Measurements from ENCODE around the gene ITGB4. TPM values are rescaled to one million over a fixed set of nuclear protein-coding genes. Genes with fewer than 3 reads are reported as not detected.

Gene ITGB4
- total RNA-seq, 6 donors from 2014 or later, result 16.8 to 75.2 (median 41.2) TPM

DNA sequence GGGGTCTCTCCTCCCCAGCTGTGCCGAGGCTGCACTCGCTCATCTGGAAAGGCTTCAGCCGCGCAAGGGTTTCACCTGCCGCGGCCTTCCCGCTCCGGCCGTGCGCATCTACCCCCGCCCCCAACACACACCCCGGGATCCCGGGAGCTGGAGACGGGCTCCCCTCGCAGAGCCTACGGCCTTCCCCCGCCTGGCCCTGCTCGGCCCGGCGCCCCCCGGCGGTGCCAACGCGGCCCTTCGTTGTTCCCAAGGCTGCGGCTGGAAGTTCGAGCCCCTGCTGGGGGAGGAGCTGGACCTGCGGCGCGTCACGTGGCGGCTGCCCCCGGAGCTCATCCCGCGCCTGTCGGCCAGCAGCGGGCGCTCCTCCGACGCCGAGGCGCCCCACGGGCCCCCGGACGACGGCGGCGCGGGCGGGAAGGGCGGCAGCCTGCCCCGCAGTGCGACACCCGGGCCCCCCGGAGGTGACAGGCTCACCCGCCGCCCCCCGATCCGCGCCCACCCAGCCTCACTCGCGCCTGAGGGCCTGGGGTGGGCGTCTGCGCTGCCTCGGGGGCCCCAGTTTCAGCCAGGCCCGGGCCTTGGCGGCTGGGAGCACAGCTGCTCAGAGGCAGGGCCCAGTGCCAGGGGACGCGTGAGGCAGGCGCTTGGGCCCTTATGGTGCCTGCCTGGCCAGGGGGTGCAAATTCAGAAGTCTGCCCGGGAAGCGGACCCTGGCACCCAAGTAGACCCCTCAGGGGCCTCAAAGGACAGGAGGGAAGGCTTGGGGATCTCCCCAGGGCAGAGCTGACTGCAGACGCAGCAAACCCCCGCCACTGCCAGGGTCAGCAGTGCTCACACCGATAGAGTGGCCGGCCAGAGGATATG, 32.5 kb downstream of the ITGB4 start:
- H3K4me3 ChIP-seq, result peak overlapping the region in 3 of 4 donors; percentile 40 to 55 (median 54)
- peaks cover 14 to 33% (median 24%) of the 10 kb centered on the region in 4 donors for H3K4me1 ChIP-seq
- no peaks in the 10 kb centered on the region for H3K9me3 ChIP-seq
- DNase-seq (peak; percentile 77 to 95), ATAC-seq (ENCODE audit: low FRiP score in 2 of 2) (peak in 1 of 2 donors; percentile 88)
- H3K27me3 ChIP-seq, result no peaks in the 10 kb centered on the region
- H3K27ac ChIP-seq, result peak overlapping the region in 2 of 4 donors; percentile 61 to 76
- WGBS, 2 donors, result 41 to 67% methylated on average over 6 to 18 of the region's 76 CpGs
- peaks cover 0 to 46% (median 11%) of the 10 kb centered on the region in 4 donors for H3K36me3 ChIP-seq
- TF ChIP-seq, protein P1, sequence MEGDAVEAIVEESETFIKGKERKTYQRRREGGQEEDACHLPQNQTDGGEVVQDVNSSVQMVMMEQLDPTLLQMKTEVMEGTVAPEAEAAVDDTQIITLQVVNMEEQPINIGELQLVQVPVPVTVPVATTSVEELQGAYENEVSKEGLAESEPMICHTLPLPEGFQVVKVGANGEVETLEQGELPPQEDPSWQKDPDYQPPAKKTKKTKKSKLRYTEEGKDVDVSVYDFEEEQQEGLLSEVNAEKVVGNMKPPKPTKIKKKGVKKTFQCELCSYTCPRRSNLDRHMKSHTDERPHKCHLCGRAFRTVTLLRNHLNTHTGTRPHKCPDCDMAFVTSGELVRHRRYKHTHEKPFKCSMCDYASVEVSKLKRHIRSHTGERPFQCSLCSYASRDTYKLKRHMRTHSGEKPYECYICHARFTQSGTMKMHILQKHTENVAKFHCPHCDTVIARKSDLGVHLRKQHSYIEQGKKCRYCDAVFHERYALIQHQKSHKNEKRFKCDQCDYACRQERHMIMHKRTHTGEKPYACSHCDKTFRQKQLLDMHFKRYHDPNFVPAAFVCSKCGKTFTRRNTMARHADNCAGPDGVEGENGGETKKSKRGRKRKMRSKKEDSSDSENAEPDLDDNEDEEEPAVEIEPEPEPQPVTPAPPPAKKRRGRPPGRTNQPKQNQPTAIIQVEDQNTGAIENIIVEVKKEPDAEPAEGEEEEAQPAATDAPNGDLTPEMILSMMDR (IDR thresholded peaks at IDR 0.05), result peak; percentile 54 to 87 (median 78)
- no peak for TF ChIP-seq POLR2AphosphoS5 (IDR thresholded peaks at IDR 0.05)
- TF ChIP-seq EP300 (IDR thresholded peaks at IDR 0.05), result no peak
- peak in 1 of 4 donors; percentile 33 for TF ChIP-seq POLR2A (IDR thresholded peaks at IDR 0.05)

DNA sequence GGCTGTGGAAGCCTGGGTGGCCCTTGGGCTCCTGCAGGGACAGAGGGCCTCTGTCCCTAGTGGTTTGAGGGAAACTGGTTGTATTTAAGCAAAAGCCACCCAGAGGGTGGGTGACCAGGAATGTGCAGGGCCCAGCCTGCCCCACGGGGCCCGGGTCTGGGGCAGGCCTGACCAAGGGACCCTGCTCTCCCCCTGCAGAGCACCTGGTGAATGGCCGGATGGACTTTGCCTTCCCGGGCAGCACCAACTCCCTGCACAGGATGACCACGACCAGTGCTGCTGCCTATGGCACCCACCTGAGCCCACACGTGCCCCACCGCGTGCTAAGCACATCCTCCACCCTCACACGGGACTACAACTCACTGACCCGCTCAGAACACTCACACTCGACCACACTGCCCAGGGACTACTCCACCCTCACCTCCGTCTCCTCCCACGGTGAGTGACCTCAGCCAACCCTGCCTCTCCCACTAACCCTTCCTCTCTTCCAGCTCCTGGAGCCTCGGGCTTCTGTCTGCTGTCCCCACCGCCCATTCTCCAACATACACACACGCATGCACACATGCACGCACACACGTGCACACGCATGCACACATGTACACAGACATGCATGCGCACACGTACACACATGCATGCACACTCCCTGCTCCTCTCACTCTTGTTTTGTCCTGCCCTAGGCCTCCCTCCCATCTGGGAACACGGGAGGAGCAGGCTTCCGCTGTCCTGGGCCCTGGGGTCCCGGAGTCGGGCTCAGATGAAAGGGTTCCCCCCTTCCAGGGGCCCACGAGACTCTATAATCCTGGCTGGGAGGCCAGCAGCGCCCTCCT, 33.3 kb downstream of the ITGB4 start:
- ATAC-seq (ENCODE audit: low FRiP score in 2 of 2) (no peak), DNase-seq (no peak)
- Histone ChIP-seq H3K4me1 (peaks cover 14 to 30% (median 22%) of the 10 kb centered on the region in 4 donors), H3K27me3 (no peaks in the 10 kb centered on the region), H3K36me3 (peaks cover 3 to 52% (median 15%) of the 10 kb centered on the region in 4 donors), H3K9me3 (no peaks in the 10 kb centered on the region), H3K27ac (peak overlapping the region in 2 of 4 donors; percentile 61 to 76), H3K4me3 (peak overlapping the region in 2 of 4 donors; percentile 54 to 55)
- WGBS, 2 donors, result 82 to 83% methylated on average over 22 to 26 of the region's 27 CpGs
- TF ChIP-seq EP300 (IDR thresholded peaks at IDR 0.05) (no peak), POLR2A (IDR thresholded peaks at IDR 0.05) (no peak), POLR2AphosphoS5 (IDR thresholded peaks at IDR 0.05) (no peak)
- TF ChIP-seq, protein P1 (IDR thresholded peaks at IDR 0.05), result no peak

DNA sequence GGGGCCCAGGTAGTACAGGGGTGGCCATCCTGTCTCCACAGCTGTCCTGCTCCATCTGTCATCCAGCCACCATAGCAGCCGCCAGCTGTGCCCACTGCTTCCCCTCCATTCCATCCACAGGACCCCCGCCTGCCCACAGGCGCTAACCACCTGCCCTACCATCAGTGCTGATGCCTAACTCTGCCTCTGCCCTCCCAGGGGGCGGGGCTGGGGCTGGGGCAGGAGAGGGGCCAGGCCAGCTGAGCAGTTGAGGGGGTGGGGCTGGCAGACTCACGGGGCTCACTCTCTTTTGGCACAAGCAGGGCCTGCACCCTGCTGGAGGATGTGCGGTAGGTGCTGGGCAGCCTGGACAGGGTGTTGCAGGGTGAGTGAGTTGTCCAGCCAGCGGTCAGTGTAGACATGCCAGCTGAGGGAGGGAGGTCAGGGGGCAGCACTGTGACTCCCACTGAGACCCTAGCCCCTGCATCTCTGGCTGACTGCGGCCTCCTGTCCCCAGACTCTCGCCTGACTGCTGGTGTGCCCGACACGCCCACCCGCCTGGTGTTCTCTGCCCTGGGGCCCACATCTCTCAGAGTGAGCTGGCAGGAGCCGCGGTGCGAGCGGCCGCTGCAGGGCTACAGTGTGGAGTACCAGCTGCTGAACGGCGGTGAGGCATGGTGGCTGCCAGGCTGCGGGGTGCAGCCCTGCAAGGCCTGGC, 34.1 kb downstream of the ITGB4 start:
- WGBS, 2 donors, result 83 to 86% methylated on average over 6 to 20 of the region's 20 CpGs
- H3K4me1 ChIP-seq, result peaks cover 14 to 23% (median 19%) of the 10 kb centered on the region in 4 donors
- DNase-seq (peak in 1 of 2 donors; percentile 85), ATAC-seq (ENCODE audit: low FRiP score in 2 of 2) (no peak)
- peaks cover 3 to 51% (median 15%) of the 10 kb centered on the region in 4 donors for H3K36me3 ChIP-seq
- H3K27ac ChIP-seq, result no peak overlapping the region
- H3K27me3 ChIP-seq, result no peaks in the 10 kb centered on the region
- H3K9me3 ChIP-seq, result no peaks in the 10 kb centered on the region
- TF ChIP-seq POLR2A (IDR thresholded peaks at IDR 0.05) (no peak), EP300 (IDR thresholded peaks at IDR 0.05) (no peak), POLR2AphosphoS5 (IDR thresholded peaks at IDR 0.05) (no peak)
- TF ChIP-seq, protein P1 (IDR thresholded peaks at IDR 0.05), result no peak
- H3K4me3 ChIP-seq, result no peak overlapping the region

- Histone ChIP-seq H3K27ac (no peak overlapping the region), H3K36me3 (peaks cover 3 to 46% (median 15%) of the 10 kb centered on the region in 4 donors), H3K27me3 (no peaks in the 10 kb centered on the region), H3K4me1 (peaks cover 14 to 23% (median 19%) of the 10 kb centered on the region in 4 donors), H3K9me3 (no peaks in the 10 kb centered on the region), H3K4me3 (no peak overlapping the region)
- WGBS, 2 donors, result 80 to 96% methylated on average over 2 of the region's 2 CpGs
- no peak for ATAC-seq (ENCODE audit: low FRiP score in 2 of 2)
- DNase-seq, result no peak
- no peak for TF ChIP-seq EP300 (IDR thresholded peaks at IDR 0.05)
These were observed 34.7 kb downstream of the ITGB4 start for GRCh38 chr17:75755990-75756389.

All from upper lobe of left lung (tissue), 6 donors.